Stimulated activated CD8-positive, alpha-beta memory T cell treated with anti-CD3 and anti-CD28 coated beads, Interleukin-7, amount 100 ng/mL, for 4 hours (primary cell): Measurements from ENCODE around the gene PGM1.

Experiments used
- DNase-seq, 2 donors: peaks; one replicate each; pipeline ENCODE4 v3.0.0-alpha.2; 2020; ENCODE audit warnings: low read depth in 2 of 2

PGM1 gene

GRCh38 chr1:63665824-63666223 is 72.6 kb downstream of the PGM1 start:
- no peak for DNase-seq

GRCh38 chr1:63668298-63668697 is 75.1 kb downstream of the PGM1 start:
- no peak for DNase-seq

- no peak for DNase-seq
Observed at GRCh38 chr1:63669151-63669961, 76.1 kb downstream of the PGM1 start.

GRCh38 chr1:63670164-63670563 is 77.0 kb downstream of the PGM1 start:
- no peak for DNase-seq

GRCh38 chr1:63671514-63671913 is 78.3 kb downstream of the PGM1 start:
- no peak for DNase-seq

GRCh38 chr1:63674238-63674864 is 81.1 kb downstream of the PGM1 start:
- no peak for DNase-seq

GRCh38 chr1:63674865-63675419 is 81.7 kb downstream of the PGM1 start:
- no peak for DNase-seq

- DNase-seq: no peak
Observed at GRCh38 chr1:63675420-63675931, 82.3 kb downstream of the PGM1 start.

GRCh38 chr1:63677497-63677896 is 84.3 kb downstream of the PGM1 start:
- no peak for DNase-seq

- no peak for DNase-seq
Observed at GRCh38 chr1:63678200-63678599, 85.0 kb downstream of the PGM1 start.

GRCh38 chr1:63679076-63679475 is 85.9 kb downstream of the PGM1 start:
- DNase-seq: no peak

GRCh38 chr1:63679589-63679988 is 86.4 kb downstream of the PGM1 start:
- DNase-seq: no peak

- no peak for DNase-seq
Observed at GRCh38 chr1:63682936-63683335, 89.7 kb downstream of the PGM1 start.

- DNase-seq: no peak
Observed at GRCh38 chr1:63683759-63684158, 90.5 kb downstream of the PGM1 start.

GRCh38 chr1:63686696-63687095 is 93.5 kb downstream of the PGM1 start:
- no peak for DNase-seq

GRCh38 chr1:63688302-63688890 is 95.2 kb downstream of the PGM1 start:
- no peak for DNase-seq

- no peak for DNase-seq
Observed at GRCh38 chr1:63690966-63691700, 97.9 kb downstream of the PGM1 start.

- no peak for DNase-seq
Observed at GRCh38 chr1:63691701-63692425, 98.7 kb downstream of the PGM1 start.

- DNase-seq: no peak
Observed at GRCh38 chr1:63693944-63694571, 100.8 kb downstream of the PGM1 start.

GRCh38 chr1:63698001-63698838 is 105.0 kb downstream of the PGM1 start:
- DNase-seq: no peak
